HCT116 (cell line): Measurements from ENCODE around the gene HLCS.

Source experiments
- CEBPB ChIP-seq: IDR thresholded peaks from 2 replicates; pipeline ENCODE4 v1.6.1; 2012; ENCODE audit warnings: low read depth
- EZH2 ChIP-seq: fragments of 200-600 bp; sonication (generic); IDR thresholded peaks from 2 replicates; pipeline ENCODE4 v1.6.1; 2017; ENCODE audit warnings: antibody characterized with exemption, mixed run types
- EZH2phosphoT487 ChIP-seq: fragments of 200-600 bp; IDR thresholded peaks from 2 replicates; pipeline ENCODE4 v1.6.1; 2018; ENCODE audit warnings: antibody characterized with exemption, borderline replicate concordance
- JUND ChIP-seq: IDR thresholded peaks from 2 replicates; pipeline ENCODE4 v1.6.1; 2012
- POLR2A ChIP-seq: IDR thresholded peaks from 2 replicates; pipeline ENCODE4 v1.7.0; 2011; ENCODE audit warnings: borderline replicate concordance; ENCODE audit not compliant: insufficient read depth, insufficient read length; ENCODE audit errors: extremely low read depth
- POLR2AphosphoS5 ChIP-seq: IDR thresholded peaks from 2 replicates; pipeline ENCODE4 v1.6.1; 2011; ENCODE audit warnings: mild to moderate bottlenecking, low read depth, low read length, moderate library complexity
- RAD21 ChIP-seq: IDR thresholded peaks from 2 replicates; pipeline ENCODE4 v1.6.1; 2012; ENCODE audit warnings: low read depth, mild to moderate bottlenecking
- SIN3A ChIP-seq: IDR thresholded peaks from 2 replicates; pipeline ENCODE4 v1.6.1; 2012; ENCODE audit warnings: low read depth
- SP1 ChIP-seq: IDR thresholded peaks from 2 replicates; pipeline ENCODE4 v1.6.1; 2012; ENCODE audit warnings: low read depth
- ZNF274 ChIP-seq: fragments of 200-500 bp; sonication (Bioruptor generic); IDR thresholded peaks from 2 replicates; pipeline ENCODE4 v1.6.1; 2014; ENCODE audit warnings: mild to moderate bottlenecking, low read depth, low read length, inconsistent platforms
- TF ChIP-seq, protein P1 (sequence below): IDR thresholded peaks from 2 replicates; pipeline ENCODE4 v1.6.1; 2011; ENCODE audit warnings: mild to moderate bottlenecking, low read length, moderate library complexity; ENCODE audit not compliant: insufficient replicate concordance; ENCODE audit errors: extremely low read depth
- TF ChIP-seq, protein P2 (sequence below): IDR thresholded peaks from 2 replicates; pipeline ENCODE4 v1.6.1; 2012
- TF ChIP-seq, protein P3 (sequence below), 3 experiments: fragments of 200-600 bp in 1 of 3; sonication (generic) in 1 of 3; IDR thresholded peaks in 2 of 3; conservative IDR thresholded peaks in 1 of 3; 2 replicates each; pipeline ENCODE4 v1.5.1; 2012 to 2017; ENCODE audit warnings: low read depth in 2 of 3, low read length in 2 of 3, antibody characterized with exemption in 1 of 3, borderline replicate concordance in 1 of 3, control low read depth in 1 of 3, mild to moderate bottlenecking in 1 of 3, mixed read lengths in 1 of 3, mixed run types in 1 of 3, moderate library complexity in 1 of 3; ENCODE audit not compliant: insufficient read depth in 1 of 3
- TF ChIP-seq, protein P4 (sequence below): IDR thresholded peaks from 2 replicates; pipeline ENCODE4 v1.6.1; 2012

DNA sequence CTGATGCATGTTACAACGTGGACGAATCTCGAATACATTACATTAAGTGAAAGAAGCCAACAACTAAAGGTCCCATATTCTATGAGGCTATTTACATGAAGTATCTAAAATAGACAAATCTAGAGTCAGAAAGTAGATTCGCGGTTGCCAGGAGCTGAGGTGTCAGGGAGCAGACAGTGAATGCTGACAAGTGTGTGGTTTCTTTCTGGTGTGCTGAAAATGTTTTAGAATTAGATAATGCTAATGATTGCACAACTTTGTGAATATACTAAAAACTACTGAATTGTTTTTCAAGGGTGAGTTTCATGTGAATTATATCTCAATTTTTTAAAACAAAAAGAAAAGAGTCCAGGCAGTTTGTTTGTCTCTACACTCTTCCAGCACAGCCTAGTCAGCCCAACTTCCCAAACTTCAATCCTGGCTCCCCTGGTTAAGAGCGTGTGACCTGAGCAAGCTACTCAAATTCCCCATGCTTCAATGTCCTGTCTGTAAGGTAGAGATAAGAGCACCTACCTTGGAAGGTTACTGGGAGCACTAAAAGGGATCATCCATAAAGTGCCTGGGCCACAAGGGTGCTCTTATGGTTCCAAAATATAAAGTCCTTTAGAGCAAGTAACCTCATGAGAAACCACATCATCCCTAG, 20.9 kb downstream of the HLCS start:
- TF ChIP-seq, protein P1, sequence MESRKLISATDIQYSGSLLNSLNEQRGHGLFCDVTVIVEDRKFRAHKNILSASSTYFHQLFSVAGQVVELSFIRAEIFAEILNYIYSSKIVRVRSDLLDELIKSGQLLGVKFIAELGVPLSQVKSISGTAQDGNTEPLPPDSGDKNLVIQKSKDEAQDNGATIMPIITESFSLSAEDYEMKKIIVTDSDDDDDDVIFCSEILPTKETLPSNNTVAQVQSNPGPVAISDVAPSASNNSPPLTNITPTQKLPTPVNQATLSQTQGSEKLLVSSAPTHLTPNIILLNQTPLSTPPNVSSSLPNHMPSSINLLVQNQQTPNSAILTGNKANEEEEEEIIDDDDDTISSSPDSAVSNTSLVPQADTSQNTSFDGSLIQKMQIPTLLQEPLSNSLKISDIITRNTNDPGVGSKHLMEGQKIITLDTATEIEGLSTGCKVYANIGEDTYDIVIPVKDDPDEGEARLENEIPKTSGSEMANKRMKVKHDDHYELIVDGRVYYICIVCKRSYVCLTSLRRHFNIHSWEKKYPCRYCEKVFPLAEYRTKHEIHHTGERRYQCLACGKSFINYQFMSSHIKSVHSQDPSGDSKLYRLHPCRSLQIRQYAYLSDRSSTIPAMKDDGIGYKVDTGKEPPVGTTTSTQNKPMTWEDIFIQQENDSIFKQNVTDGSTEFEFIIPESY: no peak
- TF ChIP-seq SP1 (no peak), JUND (no peak), EZH2phosphoT487 (no peak), POLR2AphosphoS5 (no peak), POLR2A (no peak), SIN3A (no peak), ZNF274 (no peak), RAD21 (no peak), CEBPB (no peak), EZH2 (no peak)
- TF ChIP-seq, protein P2, sequence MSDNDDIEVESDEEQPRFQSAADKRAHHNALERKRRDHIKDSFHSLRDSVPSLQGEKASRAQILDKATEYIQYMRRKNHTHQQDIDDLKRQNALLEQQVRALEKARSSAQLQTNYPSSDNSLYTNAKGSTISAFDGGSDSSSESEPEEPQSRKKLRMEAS: no peak
- TF ChIP-seq, protein P3, sequence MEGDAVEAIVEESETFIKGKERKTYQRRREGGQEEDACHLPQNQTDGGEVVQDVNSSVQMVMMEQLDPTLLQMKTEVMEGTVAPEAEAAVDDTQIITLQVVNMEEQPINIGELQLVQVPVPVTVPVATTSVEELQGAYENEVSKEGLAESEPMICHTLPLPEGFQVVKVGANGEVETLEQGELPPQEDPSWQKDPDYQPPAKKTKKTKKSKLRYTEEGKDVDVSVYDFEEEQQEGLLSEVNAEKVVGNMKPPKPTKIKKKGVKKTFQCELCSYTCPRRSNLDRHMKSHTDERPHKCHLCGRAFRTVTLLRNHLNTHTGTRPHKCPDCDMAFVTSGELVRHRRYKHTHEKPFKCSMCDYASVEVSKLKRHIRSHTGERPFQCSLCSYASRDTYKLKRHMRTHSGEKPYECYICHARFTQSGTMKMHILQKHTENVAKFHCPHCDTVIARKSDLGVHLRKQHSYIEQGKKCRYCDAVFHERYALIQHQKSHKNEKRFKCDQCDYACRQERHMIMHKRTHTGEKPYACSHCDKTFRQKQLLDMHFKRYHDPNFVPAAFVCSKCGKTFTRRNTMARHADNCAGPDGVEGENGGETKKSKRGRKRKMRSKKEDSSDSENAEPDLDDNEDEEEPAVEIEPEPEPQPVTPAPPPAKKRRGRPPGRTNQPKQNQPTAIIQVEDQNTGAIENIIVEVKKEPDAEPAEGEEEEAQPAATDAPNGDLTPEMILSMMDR (IDR thresholded peaks at IDR 0.05 in 2 of 3, conservative IDR thresholded peaks at IDR 0.05 in 1 of 3; ENCODE audit: borderline replicate concordance in 1 of 3, insufficient read depth in 1 of 3, low read depth in 2 of 3, low read length in 2 of 3): no peak
- TF ChIP-seq, protein P4, sequence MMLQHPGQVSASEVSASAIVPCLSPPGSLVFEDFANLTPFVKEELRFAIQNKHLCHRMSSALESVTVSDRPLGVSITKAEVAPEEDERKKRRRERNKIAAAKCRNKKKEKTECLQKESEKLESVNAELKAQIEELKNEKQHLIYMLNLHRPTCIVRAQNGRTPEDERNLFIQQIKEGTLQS: no peak
